ENCODE measurements around the gene AREG. TPM values are rescaled to one million over a fixed set of nuclear protein-coding genes. Genes with fewer than 3 reads are reported as not detected.

AREG gene
- total RNA-seq, 1 experiment from 2014 or later, result 0.54 TPM

GRCh38 chr4:74450298-74450683 lies 5.4 kb downstream of the AREG start:
- peaks cover 2% of the 10 kb centered on the region; the same call in 1 of the 2 replicates for H3K36me3 ChIP-seq (ENCODE audit: control insufficient read depth, insufficient read depth, low read length)
- ATAC-seq (no peak), DNase-seq (ENCODE audit: low read depth, low spot score) (no peak)
- ChIA-PET CTCF (no interaction called here), POLR2A (no interaction called here)
- H3K27ac ChIP-seq (ENCODE audit: low read length), result no peak overlapping the region
- no peak for TF ChIP-seq REST (IDR thresholded peaks at IDR 0.05; ENCODE audit: insufficient read depth in 1 of 2, low read depth in 2 of 2, low read length in 1 of 2)
- H3K4me3 ChIP-seq (ENCODE audit: low read depth in 2 of 2, low read length in 2 of 2), result no peak overlapping the region
- no peaks in the 10 kb centered on the region for H3K9me3 ChIP-seq (ENCODE audit: control insufficient read depth, insufficient read depth, low read depth, low read length)
- intact Hi-C loops (cut with micrococcal nuclease; ENCODE audit: unreplicated experiment) (no loop called here), in situ Hi-C loops (cut with HindIII; ENCODE audit: low pct_unique_long_range_greater_than_20kb, low sequenced_read_pairs) (no loop called here)
- BruUV-seq (replicated peaks), result no TSS peak
- no peaks in the 10 kb centered on the region for H3K4me1 ChIP-seq (ENCODE audit: control insufficient read depth, insufficient read depth, low read length)
- no peaks in the 10 kb centered on the region; the same call in 1 of the 2 replicates for H3K27me3 ChIP-seq (ENCODE audit: control insufficient read depth, insufficient read depth, low read length)

- ATAC-seq (0 out of 2 replicates have a peak, but pooled peaks have one; percentile 56), DNase-seq (ENCODE audit: low read depth, low spot score) (no peak)
- ChIA-PET CTCF (no interaction called here), POLR2A (no interaction called here)
- no TSS peak for BruUV-seq (replicated peaks)
- H3K4me3 ChIP-seq (ENCODE audit: low read depth in 2 of 2, low read length in 2 of 2), result no peak overlapping the region
- in situ Hi-C loops (cut with HindIII; ENCODE audit: low pct_unique_long_range_greater_than_20kb, low sequenced_read_pairs) (no loop called here), intact Hi-C loops (cut with micrococcal nuclease; ENCODE audit: unreplicated experiment) (no loop called here)
- H3K9me3 ChIP-seq (ENCODE audit: control insufficient read depth, insufficient read depth, low read depth, low read length), result no peaks in the 10 kb centered on the region
- H3K4me1 ChIP-seq (ENCODE audit: control insufficient read depth, insufficient read depth, low read length), result no peaks in the 10 kb centered on the region
- H3K27me3 ChIP-seq (ENCODE audit: control insufficient read depth, insufficient read depth, low read length), result no peaks in the 10 kb centered on the region
- no peaks in the 10 kb centered on the region; the same call in 1 of the 2 replicates for H3K36me3 ChIP-seq (ENCODE audit: control insufficient read depth, insufficient read depth, low read length)
- no peak overlapping the region for H3K27ac ChIP-seq (ENCODE audit: low read length)
- TF ChIP-seq TCF7L2 (IDR thresholded peaks at IDR 0.05; ENCODE audit: low read depth, low read length) (no peak), SIN3A (IDR thresholded peaks at IDR 0.05; ENCODE audit: borderline replicate concordance, insufficient read depth, low read depth, low read length) (no peak), POLR2AphosphoS5 (IDR thresholded peaks at IDR 0.05; ENCODE audit: low read depth, low read length) (no peak), CTCF (IDR thresholded peaks at IDR 0.05) (no peak), REST (IDR thresholded peaks at IDR 0.05; ENCODE audit: insufficient read depth in 1 of 2, low read depth in 2 of 2, low read length in 1 of 2) (no peak)
These were observed 6.3 kb downstream of the AREG start for GRCh38 chr4:74451214-74451661.

Measured in Panc1 (cell line).